GM12801 (cell line): ENCODE results near the gene SH3YL1.

Source experiments
- CTCF ChIP-seq: IDR thresholded peaks from one replicate; pipeline ENCODE4 v1.5.1; 2011; ENCODE audit warnings: control low read depth; ENCODE audit not compliant: insufficient read length; ENCODE audit errors: extremely low read depth

Gene SH3YL1

GRCh38 chr2:290090-290722 is 26.4 kb upstream of the SH3YL1 start:
- no peak for TF ChIP-seq CTCF

- TF ChIP-seq CTCF: no peak
These were observed 25.7 kb upstream of the SH3YL1 start for GRCh38 chr2:289362-290089.

- TF ChIP-seq CTCF: no peak
These were observed 25.0 kb upstream of the SH3YL1 start for GRCh38 chr2:288758-289361.

- TF ChIP-seq CTCF: no peak
These were observed 24.3 kb upstream of the SH3YL1 start, which contains the start of gene ALKAL2 for GRCh38 chr2:287911-288757. TSS of gene ALKAL2 (minus strand) at chr2:288091. CDS start at chr2:287835, 256 bp downstream.

GRCh38 chr2:287471-287885 is 23.6 kb upstream of the SH3YL1 start:
- TF ChIP-seq CTCF: no peak

- no peak for TF ChIP-seq CTCF
These were observed 23.1 kb upstream of the SH3YL1 start for GRCh38 chr2:286774-287392.
